ENCODE results near the gene B4GALNT1. TPM values are rescaled to one million over a fixed set of nuclear protein-coding genes. Genes with fewer than 3 reads are reported as not detected.

The B4GALNT1 gene
- total RNA-seq, 4 donors from 2014 or later = 0.36 to 3.0 (median 1.0) TPM

GRCh38 chr12:57630891-57631433, 2.0 kb downstream of the B4GALNT1 start:
- TF ChIP-seq, protein P1, sequence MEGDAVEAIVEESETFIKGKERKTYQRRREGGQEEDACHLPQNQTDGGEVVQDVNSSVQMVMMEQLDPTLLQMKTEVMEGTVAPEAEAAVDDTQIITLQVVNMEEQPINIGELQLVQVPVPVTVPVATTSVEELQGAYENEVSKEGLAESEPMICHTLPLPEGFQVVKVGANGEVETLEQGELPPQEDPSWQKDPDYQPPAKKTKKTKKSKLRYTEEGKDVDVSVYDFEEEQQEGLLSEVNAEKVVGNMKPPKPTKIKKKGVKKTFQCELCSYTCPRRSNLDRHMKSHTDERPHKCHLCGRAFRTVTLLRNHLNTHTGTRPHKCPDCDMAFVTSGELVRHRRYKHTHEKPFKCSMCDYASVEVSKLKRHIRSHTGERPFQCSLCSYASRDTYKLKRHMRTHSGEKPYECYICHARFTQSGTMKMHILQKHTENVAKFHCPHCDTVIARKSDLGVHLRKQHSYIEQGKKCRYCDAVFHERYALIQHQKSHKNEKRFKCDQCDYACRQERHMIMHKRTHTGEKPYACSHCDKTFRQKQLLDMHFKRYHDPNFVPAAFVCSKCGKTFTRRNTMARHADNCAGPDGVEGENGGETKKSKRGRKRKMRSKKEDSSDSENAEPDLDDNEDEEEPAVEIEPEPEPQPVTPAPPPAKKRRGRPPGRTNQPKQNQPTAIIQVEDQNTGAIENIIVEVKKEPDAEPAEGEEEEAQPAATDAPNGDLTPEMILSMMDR (IDR thresholded peaks at IDR 0.05) = no peak
- no peak for ATAC-seq (ENCODE audit: low FRiP score)
- no peak for DNase-seq (ENCODE audit: low spot score)

GRCh38 chr12:57629897-57630471, 3.0 kb downstream of the B4GALNT1 start:
- TF ChIP-seq, protein P1 (IDR thresholded peaks at IDR 0.05) = no peak
- ATAC-seq (ENCODE audit: low FRiP score) = no peak
- no peak for DNase-seq (ENCODE audit: low spot score)

DNA sequence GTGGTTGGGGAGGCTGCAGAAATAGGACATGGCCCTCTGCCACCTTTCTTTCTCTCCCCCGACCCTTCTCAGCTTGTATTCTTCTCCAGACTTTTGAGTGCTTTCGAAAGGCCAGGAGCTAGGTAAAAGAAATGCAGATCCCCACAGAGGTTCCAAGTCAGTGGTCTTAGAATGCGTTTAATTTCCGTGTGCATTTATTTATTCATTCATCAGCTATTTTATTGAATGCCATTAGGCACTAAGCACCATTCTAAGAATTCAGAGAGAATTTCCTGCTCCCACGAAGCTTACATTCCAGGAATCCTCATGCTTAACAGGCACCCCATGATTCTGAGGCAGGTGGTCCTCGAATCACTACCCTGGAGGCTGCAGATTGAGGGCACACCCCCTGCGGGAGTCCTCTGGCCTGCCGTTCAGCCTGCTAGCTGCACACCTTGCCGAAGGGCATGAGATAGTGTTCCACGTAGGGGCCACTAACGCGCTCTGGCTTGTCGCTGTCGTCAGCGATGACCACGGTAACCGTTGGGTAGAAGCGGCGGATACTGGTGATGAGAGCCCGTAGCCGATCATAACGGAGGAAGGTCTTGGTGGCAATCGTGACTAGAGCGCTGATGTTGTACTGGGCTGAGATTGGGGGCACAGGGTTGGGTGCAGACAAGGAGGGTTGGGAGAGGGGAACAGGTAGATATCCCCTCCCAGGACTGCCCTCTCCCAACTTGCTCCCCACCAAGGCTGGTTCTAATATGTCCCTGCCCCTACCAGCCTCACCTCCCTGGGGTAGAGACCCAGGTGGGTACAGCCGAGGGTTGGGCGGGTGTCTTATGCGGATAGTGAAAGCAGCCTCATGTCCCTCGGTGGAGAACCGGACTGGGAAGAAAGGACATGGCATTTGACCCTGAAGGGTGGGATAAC, 4.5 kb downstream of the B4GALNT1 start:
- TF ChIP-seq, protein P1 (IDR thresholded peaks at IDR 0.05) = no peak
- no peak for ATAC-seq (ENCODE audit: low FRiP score)
- no peak for DNase-seq (ENCODE audit: low spot score)

DNA sequence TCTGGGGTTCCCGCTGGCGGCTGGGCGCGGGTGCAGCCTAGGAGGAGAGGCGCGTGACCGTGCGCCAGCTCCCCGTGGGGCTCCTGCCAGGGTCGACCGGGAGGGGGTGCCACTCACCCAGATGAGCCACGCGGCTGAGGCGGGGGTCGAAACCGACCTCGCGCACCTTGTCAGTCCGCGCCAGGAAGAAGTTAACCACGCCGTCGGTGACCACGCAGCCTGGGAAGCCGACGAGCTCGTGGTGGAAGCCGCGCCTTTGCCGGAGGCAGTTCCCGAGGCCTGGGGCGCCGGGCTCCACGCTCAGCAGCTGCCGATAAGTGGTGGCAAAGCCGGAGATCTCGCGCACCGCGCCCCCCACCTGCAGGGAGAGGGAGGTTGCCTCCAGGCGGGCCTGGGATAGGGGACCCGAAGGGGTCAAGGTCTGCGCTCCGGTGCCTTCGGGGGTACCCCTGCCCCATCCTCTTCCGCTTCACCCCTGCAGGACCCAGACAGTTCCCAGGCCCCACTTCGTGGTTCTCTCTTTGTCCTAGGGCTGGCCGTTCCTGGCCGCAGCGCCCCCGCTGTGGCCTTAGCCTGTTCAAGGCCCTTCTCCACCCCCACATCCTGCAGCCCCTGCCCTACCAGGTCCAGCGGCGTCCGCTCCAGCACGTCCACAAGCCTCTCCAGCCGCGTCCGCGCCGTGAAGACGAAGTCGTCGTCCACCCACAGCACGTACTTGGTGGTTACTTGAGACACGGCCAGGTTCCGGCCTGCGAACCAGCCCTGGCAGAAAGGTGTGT, 5.3 kb downstream of the B4GALNT1 start:
- TF ChIP-seq, protein P1 (IDR thresholded peaks at IDR 0.05) = no peak
- ATAC-seq (ENCODE audit: low FRiP score) (no peak), DNase-seq (ENCODE audit: low spot score) (no peak)

DNA sequence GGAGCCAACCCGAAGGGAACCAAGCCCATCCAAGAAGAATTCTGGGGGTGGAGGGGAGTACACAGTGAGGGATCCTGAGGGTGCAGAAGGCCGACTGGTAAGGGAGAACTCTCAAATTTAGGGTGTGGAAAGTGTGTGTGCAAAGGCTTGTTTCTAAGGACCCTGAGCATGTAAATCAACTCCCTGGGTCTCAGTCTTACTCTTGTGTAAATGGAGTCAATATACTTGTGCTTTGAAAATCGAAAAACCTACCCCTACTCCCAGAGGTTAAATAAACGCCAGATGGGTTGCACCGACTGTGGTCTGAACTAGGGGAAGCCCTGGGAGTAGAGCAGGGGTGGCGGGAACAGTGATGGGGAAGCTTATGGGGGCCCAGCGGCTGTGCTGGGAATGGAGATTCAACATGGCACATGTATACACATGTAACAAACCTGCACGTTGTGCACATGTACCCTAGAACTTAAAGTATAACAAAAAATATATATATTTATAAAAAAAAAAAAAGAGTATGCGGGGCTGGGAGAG, 6.0 kb downstream of the B4GALNT1 start:
- TF ChIP-seq, protein P1 (IDR thresholded peaks at IDR 0.05) = no peak
- DNase-seq (ENCODE audit: low spot score) = no peak
- no peak for ATAC-seq (ENCODE audit: low FRiP score)

DNA sequence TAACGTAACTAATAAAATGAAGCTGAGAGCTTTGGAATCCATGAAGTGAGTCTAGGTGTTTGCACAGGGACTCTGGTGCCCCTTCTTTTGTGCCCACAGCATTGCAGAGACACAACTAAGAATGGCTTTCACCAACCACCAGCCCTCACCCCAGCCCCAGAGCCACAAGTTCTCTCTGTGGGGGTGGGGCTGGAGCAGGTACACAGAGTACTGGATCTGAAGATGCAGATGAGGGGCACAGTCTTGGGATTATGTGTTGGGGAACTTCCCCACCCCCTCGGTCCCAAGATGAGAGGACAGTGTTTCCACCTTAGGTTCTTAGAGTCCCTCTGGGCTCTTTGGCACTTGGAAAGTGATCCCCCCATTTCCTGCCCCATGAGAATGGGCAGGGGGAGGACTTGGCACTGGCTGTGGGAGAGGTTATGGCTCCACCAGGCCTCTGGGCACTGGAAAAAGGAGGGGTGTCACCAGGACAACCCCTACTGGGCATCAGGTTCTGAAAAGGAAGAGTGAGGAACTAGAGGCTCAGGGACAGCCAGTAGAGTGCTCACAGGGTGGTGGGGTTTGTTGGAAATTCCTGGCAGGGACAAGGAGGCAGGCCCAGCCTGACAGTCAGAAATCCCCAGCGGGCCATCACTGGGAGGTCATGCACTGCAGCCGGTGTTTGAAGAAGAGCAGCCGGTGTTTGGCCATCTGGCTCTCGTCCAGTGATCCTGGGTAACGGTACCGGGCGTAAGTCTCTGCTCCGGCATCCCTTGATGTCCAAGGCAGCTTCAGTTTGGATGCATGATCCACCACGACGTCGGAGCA, 6.7 kb downstream of the B4GALNT1 start:
- ATAC-seq (ENCODE audit: low FRiP score) = no peak
- DNase-seq (ENCODE audit: low spot score) = no peak
- TF ChIP-seq, protein P1 (IDR thresholded peaks at IDR 0.05) = no peak
